DND-41 (cell line): Measurements from ENCODE around the gene GNAO1.

Source experiments
- ATAC-seq: fragments of 200-7000 bp; cut with Tn5 transposase; 3 replicates; pipeline ENCODE4 v1.9.1; 2021; ENCODE audit warnings: low read depth; ENCODE audit not compliant: insufficient read depth
- DNase-seq: peaks from one replicate; pipeline ENCODE4 v3.0.0-alpha.2; 2020
- H2AFZ ChIP-seq: 2 replicates; pipeline ENCODE4 v1.6.0; 2012; ENCODE audit warnings: low read depth, low read length
- H3K27ac ChIP-seq: 2 replicates; pipeline ENCODE4 v1.5.1; 2012; ENCODE audit warnings: low read length, inconsistent platforms
- H3K27me3 ChIP-seq: fragments of 200-600 bp; sonication (generic); 2 replicates; pipeline ENCODE4 v1.6.0; 2012; ENCODE audit warnings: low read length, mild to moderate bottlenecking, inconsistent platforms; ENCODE audit not compliant: insufficient read depth, poor library complexity
- H3K36me3 ChIP-seq: 2 replicates; pipeline ENCODE4 v1.5.1; 2012; ENCODE audit warnings: low read length, inconsistent platforms; ENCODE audit not compliant: insufficient read depth
- H3K4me1 ChIP-seq: 2 replicates; pipeline ENCODE4 v1.5.1; 2012; ENCODE audit warnings: mild to moderate bottlenecking, low read length; ENCODE audit not compliant: insufficient read depth
- H3K4me2 ChIP-seq: 2 replicates; pipeline ENCODE4 v1.6.0; 2012; ENCODE audit warnings: mild to moderate bottlenecking, moderate library complexity, low read length, inconsistent platforms; ENCODE audit not compliant: insufficient read depth
- H3K4me3 ChIP-seq, 2 experiments: fragments of 200-600 bp in 1 of 2; shearing (Covaris generic) in 1 of 2; 2 replicates each; pipeline ENCODE4 v1.5.1; 2012 to 2016; ENCODE audit warnings: inconsistent platforms in 2 of 2, low read length in 2 of 2, mild to moderate bottlenecking in 2 of 2, low read depth in 1 of 2, moderate library complexity in 1 of 2
- H3K79me2 ChIP-seq: 2 replicates; pipeline ENCODE4 v1.6.0; 2012; ENCODE audit warnings: low read length, inconsistent platforms; ENCODE audit not compliant: insufficient read depth
- H3K9ac ChIP-seq: 2 replicates; pipeline ENCODE4 v1.6.0; 2012; ENCODE audit warnings: low read depth, mild to moderate bottlenecking, inconsistent platforms, low read length, moderate library complexity
- H3K9me3 ChIP-seq: 2 replicates; pipeline ENCODE4 v1.5.1; 2012; ENCODE audit warnings: low read length, moderate library complexity, mild to moderate bottlenecking, inconsistent platforms; ENCODE audit not compliant: insufficient read depth, severe bottlenecking
- H4K20me1 ChIP-seq: 2 replicates; pipeline ENCODE4 v1.6.0; 2012; ENCODE audit warnings: low read length; ENCODE audit not compliant: insufficient read depth
- CTCF ChIP-seq: IDR thresholded peaks from 2 replicates; pipeline ENCODE4 v1.5.1; 2012; ENCODE audit warnings: borderline replicate concordance, low read length, moderate library complexity, mild to moderate bottlenecking; ENCODE audit not compliant: poor library complexity, severe bottlenecking; ENCODE audit errors: extremely low read depth
- EZH2 ChIP-seq: IDR thresholded peaks from 3 replicates; pipeline ENCODE4 v1.6.1; 2012; ENCODE audit warnings: borderline replicate concordance, low read depth, mild to moderate bottlenecking, moderate library complexity, low read length, inconsistent platforms; ENCODE audit not compliant: severe bottlenecking

GNAO1 gene

GRCh38 chr16:56368545-56368944 is 177.3 kb downstream of the GNAO1 start:
- H3K4me1 ChIP-seq: no peaks in the 10 kb centered on the region

GRCh38 chr16:56369202-56369601 is 177.9 kb downstream of the GNAO1 start:
- peaks cover 63% of the 10 kb centered on the region for H3K36me3 ChIP-seq
- no peak for DNase-seq
- H3K27me3 ChIP-seq: no peaks in the 10 kb centered on the region
- no peak for ATAC-seq
- no peaks in the 10 kb centered on the region for H3K4me1 ChIP-seq
- no peak overlapping the region for H3K9ac ChIP-seq
- no peaks in the 10 kb centered on the region; the same call in 1 of the 2 replicates for H4K20me1 ChIP-seq
- no peak overlapping the region for H3K4me2 ChIP-seq
- H2AFZ ChIP-seq: no peak overlapping the region
- TF ChIP-seq CTCF: no peak
- no peak for TF ChIP-seq EZH2
- no peaks in the 10 kb centered on the region for H3K9me3 ChIP-seq
- H3K27ac ChIP-seq: no peak overlapping the region
- no peaks in the 10 kb centered on the region for H3K79me2 ChIP-seq
- no peak overlapping the region for H3K4me3 ChIP-seq

More at GRCh38 chr16:56368545-56368944, 177.3 kb downstream of the GNAO1 start:
- TF ChIP-seq CTCF (no peak), EZH2 (no peak)
- H3K27ac ChIP-seq: no peak overlapping the region
- no peaks in the 10 kb centered on the region for H3K27me3 ChIP-seq
- ATAC-seq: no peak
- no peaks in the 10 kb centered on the region for H3K9me3 ChIP-seq
- no peak overlapping the region for H3K4me2 ChIP-seq
- H3K79me2 ChIP-seq: no peaks in the 10 kb centered on the region
- H3K9ac ChIP-seq: no peak overlapping the region
- no peak overlapping the region for H3K4me3 ChIP-seq
- no peaks in the 10 kb centered on the region; the same call in 1 of the 2 replicates for H4K20me1 ChIP-seq
- peaks cover 64% of the 10 kb centered on the region for H3K36me3 ChIP-seq
- DNase-seq: no peak
- no peak overlapping the region for H2AFZ ChIP-seq

GRCh38 chr16:56370185-56370874 is 179.0 kb downstream of the GNAO1 start:
- Histone ChIP-seq H3K4me3 (no peak overlapping the region), H3K79me2 (peaks cover 4% of the 10 kb centered on the region; the same call in 1 of the 2 replicates), H3K9me3 (no peaks in the 10 kb centered on the region), H3K9ac (no peak overlapping the region), H3K36me3 (peaks cover 58% of the 10 kb centered on the region), H3K27ac (no peak overlapping the region), H3K4me1 (no peaks in the 10 kb centered on the region), H2AFZ (no peak overlapping the region), H3K4me2 (no peak overlapping the region), H4K20me1 (no peaks in the 10 kb centered on the region; the same call in 1 of the 2 replicates), H3K27me3 (no peaks in the 10 kb centered on the region)
- DNase-seq: no peak
- no peak for ATAC-seq
- TF ChIP-seq CTCF (no peak), EZH2 (no peak)
